ENCODE data around the gene OR4S1.

The OR4S1 gene

DNA sequence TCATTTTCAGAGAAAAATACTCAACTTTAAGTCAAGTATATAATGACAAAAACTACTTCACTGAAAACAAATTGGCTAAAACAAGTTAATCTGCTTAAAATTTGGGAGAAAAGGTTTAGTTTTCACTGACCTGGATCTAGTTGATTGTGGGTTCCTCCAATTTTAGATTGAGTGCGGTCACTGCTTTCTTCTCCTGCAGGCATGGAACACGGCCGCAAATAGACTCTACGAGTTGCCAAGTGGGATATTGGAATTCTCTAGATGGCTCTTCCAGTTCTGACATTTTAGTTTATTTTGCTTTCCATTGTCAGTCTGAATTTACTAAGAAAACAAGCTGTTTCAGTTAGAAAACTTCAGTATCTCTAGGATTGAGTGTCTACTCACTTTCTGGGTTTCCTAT, 48.0 kb downstream of the OR4S1 start:
- Histone ChIP-seq H3K4me3 (ENCODE audit: low read depth in 1 of 2, low read length in 2 of 2) (no peak overlapping the region), H3K36me3 (ENCODE audit: insufficient read depth, low read length) (no peaks in the 10 kb centered on the region), H3K27me3 (ENCODE audit: control insufficient read depth in 1 of 2, insufficient read depth in 2 of 2, low read length in 2 of 2) (no peaks in the 10 kb centered on the region), H3K9me3 (ENCODE audit: low read length) (no peaks in the 10 kb centered on the region), H3K9ac (ENCODE audit: low read length) (no peak overlapping the region), H3K27ac (ENCODE audit: low read depth, low read length) (no peak overlapping the region), H3K4me1 (ENCODE audit: insufficient read depth, low read length) (no peaks in the 10 kb centered on the region)

DNA sequence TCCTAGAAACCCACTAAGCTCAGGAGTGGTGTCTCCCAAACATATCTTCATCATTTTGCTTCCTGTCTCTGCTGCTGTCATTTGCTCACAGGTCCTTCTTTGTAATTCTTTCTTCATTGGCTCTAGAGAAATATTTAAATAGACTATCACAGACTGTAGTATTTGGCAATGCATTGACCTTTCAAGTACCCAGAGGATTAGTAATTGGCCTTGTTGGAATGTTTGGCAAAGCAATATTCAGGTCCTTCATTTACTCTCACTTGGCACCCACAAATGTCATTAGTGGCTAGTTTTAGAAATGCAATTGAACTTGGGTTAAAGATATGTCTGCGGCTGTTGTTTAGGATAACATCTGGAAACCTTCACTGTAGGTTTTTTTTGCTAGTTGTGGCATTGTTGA, 48.7 kb downstream of the OR4S1 start:
- Histone ChIP-seq H3K4me3 (ENCODE audit: low read depth in 1 of 2, low read length in 2 of 2) (no peak overlapping the region), H3K9ac (ENCODE audit: low read length) (no peak overlapping the region), H3K4me1 (ENCODE audit: insufficient read depth, low read length) (no peaks in the 10 kb centered on the region), H3K36me3 (ENCODE audit: insufficient read depth, low read length) (no peaks in the 10 kb centered on the region), H3K9me3 (ENCODE audit: low read length) (no peaks in the 10 kb centered on the region), H3K27ac (ENCODE audit: low read depth, low read length) (no peak overlapping the region), H3K27me3 (ENCODE audit: control insufficient read depth in 1 of 2, insufficient read depth in 2 of 2, low read length in 2 of 2) (no peaks in the 10 kb centered on the region)

All from muscle layer of colon (tissue), 2 donors.